GM21390 (cell line): ENCODE results near the gene GRHL3.

Experiments used
- ATAC-seq: cut with Tn5 transposase; IDR thresholded peaks from one replicate; pipeline ENCODE4 v1.9.1; 2021; ENCODE audit not compliant: unreplicated experiment

The GRHL3 gene

GRCh38 chr1:24292887-24293286, 26.3 kb upstream of the GRHL3 start:
- ATAC-seq = no peak

- ATAC-seq = no peak
These were observed 25.5 kb upstream of the GRHL3 start for GRCh38 chr1:24293392-24294227.

- no peak for ATAC-seq
These were observed 24.9 kb upstream of the GRHL3 start for GRCh38 chr1:24294228-24294672.

- no peak for ATAC-seq
These were observed 24.3 kb upstream of the GRHL3 start for GRCh38 chr1:24294716-24295371.

GRCh38 chr1:24295535-24295934, 23.6 kb upstream of the GRHL3 start:
- no peak for ATAC-seq

- ATAC-seq = no peak
These were observed 21.8 kb upstream of the GRHL3 start for GRCh38 chr1:24297187-24297851.

GRCh38 chr1:24297852-24298232, 21.3 kb upstream of the GRHL3 start:
- no peak for ATAC-seq

GRCh38 chr1:24298606-24299005, 20.6 kb upstream of the GRHL3 start:
- no peak for ATAC-seq

- no peak for ATAC-seq
These were observed 19.3 kb upstream of the GRHL3 start for GRCh38 chr1:24299901-24300300.

GRCh38 chr1:24300971-24301784, 18.0 kb upstream of the GRHL3 start:
- ATAC-seq = no peak

GRCh38 chr1:24301785-24302175, 17.4 kb upstream of the GRHL3 start:
- no peak for ATAC-seq

- no peak for ATAC-seq
These were observed 16.9 kb upstream of the GRHL3 start for GRCh38 chr1:24302209-24302611.

- ATAC-seq = no peak
These were observed 15.6 kb upstream of the GRHL3 start for GRCh38 chr1:24303600-24303999.

- no peak for ATAC-seq
These were observed 14.4 kb upstream of the GRHL3 start for GRCh38 chr1:24304763-24305162.

GRCh38 chr1:24308365-24309015, 10.7 kb upstream of the GRHL3 start:
- no peak for ATAC-seq

- ATAC-seq = no peak
These were observed 9.2 kb upstream of the GRHL3 start for GRCh38 chr1:24309762-24310485.

- no peak for ATAC-seq
These were observed 7.9 kb upstream of the GRHL3 start for GRCh38 chr1:24311234-24311633.

GRCh38 chr1:24311741-24312140, 7.4 kb upstream of the GRHL3 start:
- ATAC-seq = no peak

GRCh38 chr1:24315391-24315790, 3.8 kb upstream of the GRHL3 start:
- no peak for ATAC-seq

- no peak for ATAC-seq
These were observed 2.5 kb upstream of the GRHL3 start for GRCh38 chr1:24316645-24317044.
